Right lobe of liver (tissue), 6 donors: ENCODE results near the gene FKBP1B. TPM values are rescaled to one million over a fixed set of nuclear protein-coding genes. Genes with fewer than 3 reads are reported as not detected.
"Not testable (repeated sequence)": the region's sequence is repeated elsewhere in the genome, so short reads cannot be mapped to it uniquely, and the experiment has no call there.

Experiments
- ATAC-seq, 4 donors: fragments of 200-7000 bp; cut with Tn5 transposase; one replicate each; pipeline ENCODE4 v1.9.1; 2020; ENCODE audit warnings: mild to moderate bottlenecking in 4 of 4, moderate library complexity in 4 of 4
- DNase-seq, 3 donors: peaks; one replicate each; pipeline ENCODE4 v3.0.0-alpha.2; 2020
- H3K27ac ChIP-seq, 3 donors: fragments of 200-600 bp; one replicate each; pipeline ENCODE4 v1.8.0; 2022
- H3K27me3 ChIP-seq, 2 donors: fragments of 200-600 bp; one replicate each; pipeline ENCODE4 v1.8.0; 2022
- H3K36me3 ChIP-seq, 4 donors: fragments of 200-600 bp; sonication (generic) in 1 of 4; one replicate each; pipeline versions ENCODE4 v1.5.1 to v1.8.0; 2017 to 2022; ENCODE audit warnings: control low read depth in 1 of 4
- H3K4me1 ChIP-seq, 4 donors: fragments of 200-600 bp; sonication (generic) in 1 of 4; one replicate each; pipeline versions ENCODE4 v1.5.1 to v1.8.0; 2017 to 2022; ENCODE audit warnings: control low read depth in 1 of 4
- H3K4me3 ChIP-seq, 3 donors: fragments of 200-600 bp; one replicate each; pipeline ENCODE4 v1.8.0; 2022
- H3K9me3 ChIP-seq, 4 donors: fragments of 200-600 bp; sonication (generic) in 1 of 4; one replicate each; pipeline versions ENCODE4 v1.5.1 to v1.8.0; 2017 to 2022; ENCODE audit warnings: control low read depth in 1 of 4
- POLR2A ChIP-seq: fragments of 450-650 bp; IDR thresholded peaks from one replicate; pipeline ENCODE4 v1.6.1; 2017; ENCODE audit warnings: antibody characterized with exemption, mild to moderate bottlenecking
- WGBS: methylation state at CpG from one replicate; pipeline ENCODE4 v1.1.6; 2018; ENCODE audit warnings: low coverage, low lambda C conversion rate; ENCODE audit not compliant: insufficient coverage; ENCODE audit errors: missing lambda C conversion rate; 5-methylcytosine and 5-hydroxymethylcytosine counted together
- intact Hi-C, 2 donors: fragments of 100-400 bp; cut with DNase I; formaldehyde crosslinking; loops; one replicate each; pipeline versions ENCODE4 v1.11.2 to v1.14.1; 2022
- total RNA-seq, 6 experiments: library from RNA; depleted of rRNA in 2 of 6; stranded (reverse); fragments of >200 nt in 2 of 6; fragmentation: NEBNext Ultra II Directional in 3 of 6; extraction: Animal tissue kit (Norgen Biotek cat#: 25700) in 3 of 6; gene quantifications; one replicate each; pipeline versions ENCODE4 v1.1.0 to v1.2.4, GENCODE V29; 2016 to 2023
- TF ChIP-seq, protein P1 (sequence below), 4 donors: fragments of 200-600 bp in 3 of 4; fragments of 450-650 bp in 1 of 4; IDR thresholded peaks; one replicate each; pipeline versions ENCODE4 v1.5.1 to v1.8.0; 2016 to 2022; ENCODE audit warnings: antibody characterized with exemption in 4 of 4, mild to moderate bottlenecking in 2 of 4
- donor health status: DM: no; HTN: yes; CAD: no.
- donor health status: DM: no; HTN: no; CAD: no.
- donor health status: DM: no; HTN: no; CAD: no.
- donor health status: DM: no; HTN: yes; CAD: no.
- donor health status: DM: no; HTN: yes; CAD: no.

The FKBP1B gene
- total RNA-seq, 6 experiments from 2014 or later = 2.4 to 11.0 (median 3.2) TPM

DNA sequence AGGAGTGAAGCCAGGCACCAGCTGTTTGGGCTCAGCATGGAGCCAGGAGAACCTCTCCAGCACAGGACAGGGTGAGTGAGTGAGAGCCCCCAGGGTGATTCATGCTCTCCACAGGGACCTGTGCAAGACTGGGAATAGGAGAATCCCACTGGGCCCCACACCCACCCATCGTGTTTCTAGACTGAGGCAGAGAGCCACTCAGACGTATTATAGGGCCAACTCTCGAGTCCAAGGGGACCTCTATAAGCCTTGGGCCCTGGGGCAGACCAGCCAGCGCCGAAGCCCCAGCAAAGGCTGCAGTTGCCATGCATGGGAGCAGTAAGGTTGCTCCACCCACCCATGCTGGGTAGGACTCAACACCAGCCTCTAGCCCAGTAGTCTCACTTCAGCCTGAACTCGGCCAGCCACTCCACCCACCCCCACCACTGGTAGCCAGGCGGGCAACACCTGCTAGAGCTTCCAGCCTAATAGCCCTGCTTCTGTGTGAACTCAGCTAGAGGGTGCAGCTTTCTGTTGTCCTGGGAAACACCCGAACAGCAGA is 54.6 kb downstream of the FKBP1B start:
- H3K4me3 ChIP-seq = no peak overlapping the region
- WGBS = 92% methylated on average over 2 of the region's 8 CpGs
- peaks cover 0 to 3% (median 0%) of the 10 kb centered on the region in 4 donors for H3K4me1 ChIP-seq
- TF ChIP-seq, protein P1, sequence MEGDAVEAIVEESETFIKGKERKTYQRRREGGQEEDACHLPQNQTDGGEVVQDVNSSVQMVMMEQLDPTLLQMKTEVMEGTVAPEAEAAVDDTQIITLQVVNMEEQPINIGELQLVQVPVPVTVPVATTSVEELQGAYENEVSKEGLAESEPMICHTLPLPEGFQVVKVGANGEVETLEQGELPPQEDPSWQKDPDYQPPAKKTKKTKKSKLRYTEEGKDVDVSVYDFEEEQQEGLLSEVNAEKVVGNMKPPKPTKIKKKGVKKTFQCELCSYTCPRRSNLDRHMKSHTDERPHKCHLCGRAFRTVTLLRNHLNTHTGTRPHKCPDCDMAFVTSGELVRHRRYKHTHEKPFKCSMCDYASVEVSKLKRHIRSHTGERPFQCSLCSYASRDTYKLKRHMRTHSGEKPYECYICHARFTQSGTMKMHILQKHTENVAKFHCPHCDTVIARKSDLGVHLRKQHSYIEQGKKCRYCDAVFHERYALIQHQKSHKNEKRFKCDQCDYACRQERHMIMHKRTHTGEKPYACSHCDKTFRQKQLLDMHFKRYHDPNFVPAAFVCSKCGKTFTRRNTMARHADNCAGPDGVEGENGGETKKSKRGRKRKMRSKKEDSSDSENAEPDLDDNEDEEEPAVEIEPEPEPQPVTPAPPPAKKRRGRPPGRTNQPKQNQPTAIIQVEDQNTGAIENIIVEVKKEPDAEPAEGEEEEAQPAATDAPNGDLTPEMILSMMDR (IDR thresholded peaks at IDR 0.05) = no peak
- TF ChIP-seq POLR2A = no peak
- no peaks in the 10 kb centered on the region for H3K36me3 ChIP-seq
- intact Hi-C loops = no loop called here
- ATAC-seq = peak in 1 of 4 donors; percentile 29
- no peaks in the 10 kb centered on the region for H3K9me3 ChIP-seq
- no peak overlapping the region for H3K27ac ChIP-seq
- no peaks in the 10 kb centered on the region for H3K27me3 ChIP-seq
- DNase-seq = no peak

GRCh38 chr2:24104906-24105305 is 55.4 kb downstream of the FKBP1B start:
- Histone ChIP-seq H3K27me3 (no peaks in the 10 kb centered on the region), H3K4me3 (no peak overlapping the region), H3K9me3 (no peaks in the 10 kb centered on the region), H3K27ac (no peak overlapping the region), H3K4me1 (peaks cover 0 to 3% (median 0%) of the 10 kb centered on the region in 4 donors), H3K36me3 (no peaks in the 10 kb centered on the region)
- ATAC-seq (no peak), DNase-seq (no peak)
- WGBS = 71% methylated on average over 1 of the region's 4 CpGs
- intact Hi-C loops = no loop called here
- TF ChIP-seq, protein P1 (IDR thresholded peaks at IDR 0.05) = no peak
- no peak for TF ChIP-seq POLR2A

GRCh38 chr2:24105816-24106215 is 56.3 kb downstream of the FKBP1B start:
- intact Hi-C loops = no loop called here
- no peak for ATAC-seq
- 50% methylated on average over 2 of the region's 2 CpGs for WGBS

DNA sequence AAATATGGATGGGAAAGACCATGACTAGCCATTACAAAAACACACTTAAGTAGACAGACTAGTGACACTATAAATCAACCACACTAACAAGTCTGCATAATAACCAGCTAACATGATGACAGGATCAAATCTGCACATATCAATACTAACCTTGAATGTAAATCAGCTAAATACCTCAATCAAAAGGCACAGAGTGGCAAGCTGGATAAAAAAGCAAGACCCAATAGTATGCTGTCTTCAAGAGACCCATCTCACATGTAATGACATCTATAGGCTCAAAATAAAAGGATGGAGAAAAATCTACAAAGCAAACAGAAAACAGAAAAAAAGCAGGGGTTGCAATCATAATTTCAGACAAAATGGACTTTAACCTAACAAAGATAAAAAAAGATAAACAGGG is 57.2 kb downstream of the FKBP1B start:
- TF ChIP-seq, protein P1 (IDR thresholded peaks at IDR 0.05) = no peak
- ATAC-seq = no peak
- Histone ChIP-seq H3K27me3 (no peaks in the 10 kb centered on the region), H3K36me3 (no peaks in the 10 kb centered on the region), H3K27ac (no peak overlapping the region), H3K4me3 (no peak overlapping the region), H3K9me3 (no peaks in the 10 kb centered on the region), H3K4me1 (peaks cover 0 to 3% (median 0%) of the 10 kb centered on the region in 4 donors)
- DNase-seq = no peak
- intact Hi-C loops = no loop called here

More at GRCh38 chr2:24105816-24106215, 56.3 kb downstream of the FKBP1B start:
- Histone ChIP-seq H3K27me3 (no peaks in the 10 kb centered on the region), H3K9me3 (no peaks in the 10 kb centered on the region), H3K4me3 (no peak overlapping the region), H3K36me3 (no peaks in the 10 kb centered on the region), H3K27ac (no peak overlapping the region), H3K4me1 (peaks cover 0 to 3% (median 0%) of the 10 kb centered on the region in 4 donors)
- DNase-seq = no peak
- TF ChIP-seq, protein P1 (IDR thresholded peaks at IDR 0.05) = no peak
- TF ChIP-seq POLR2A = no peak

DNA sequence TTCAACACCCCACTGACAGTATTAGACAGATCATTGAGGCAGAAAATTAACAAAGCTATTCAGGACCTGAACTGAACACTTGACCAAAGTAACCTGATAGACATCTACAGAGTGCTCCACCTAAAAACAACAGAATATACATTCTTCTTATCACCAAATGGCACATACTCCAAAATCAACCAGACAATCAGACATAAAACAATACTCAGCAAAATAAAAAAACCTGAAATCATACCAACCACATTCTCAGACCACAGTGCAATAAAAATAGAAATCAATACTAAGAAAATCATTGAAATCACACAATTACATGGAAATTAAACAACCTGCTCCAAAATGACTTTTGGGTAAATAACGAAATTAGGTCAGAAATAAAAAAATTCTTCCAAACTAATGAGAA is 57.8 kb downstream of the FKBP1B start:
- no peaks in the 10 kb centered on the region for H3K9me3 ChIP-seq
- no peaks in the 10 kb centered on the region for H3K36me3 ChIP-seq
- 100% methylated on average over 1 of the region's 1 CpG for WGBS
- TF ChIP-seq POLR2A = no peak
- TF ChIP-seq, protein P1 (IDR thresholded peaks at IDR 0.05) = no peak
- H3K27me3 ChIP-seq = no peaks in the 10 kb centered on the region
- intact Hi-C loops = no loop called here
- H3K27ac ChIP-seq = no peak overlapping the region
- DNase-seq (no peak), ATAC-seq (no peak)
- peaks cover 0 to 3% (median 0%) of the 10 kb centered on the region in 4 donors for H3K4me1 ChIP-seq
- no peak overlapping the region for H3K4me3 ChIP-seq

- 78% methylated on average over 1 of the region's 1 CpG for WGBS
- ATAC-seq, H3K4me1 ChIP-seq, H3K4me3 ChIP-seq, H3K9me3 ChIP-seq, H3K27ac ChIP-seq, H3K36me3 ChIP-seq, DNase-seq, intact Hi-C loops, H3K27me3 ChIP-seq: not testable (repeated sequence)
Observed at GRCh38 chr2:24109431-24109830, 59.9 kb downstream of the FKBP1B start.
